ENCODE measurements around the gene KRT85.

Gene KRT85

DNA sequence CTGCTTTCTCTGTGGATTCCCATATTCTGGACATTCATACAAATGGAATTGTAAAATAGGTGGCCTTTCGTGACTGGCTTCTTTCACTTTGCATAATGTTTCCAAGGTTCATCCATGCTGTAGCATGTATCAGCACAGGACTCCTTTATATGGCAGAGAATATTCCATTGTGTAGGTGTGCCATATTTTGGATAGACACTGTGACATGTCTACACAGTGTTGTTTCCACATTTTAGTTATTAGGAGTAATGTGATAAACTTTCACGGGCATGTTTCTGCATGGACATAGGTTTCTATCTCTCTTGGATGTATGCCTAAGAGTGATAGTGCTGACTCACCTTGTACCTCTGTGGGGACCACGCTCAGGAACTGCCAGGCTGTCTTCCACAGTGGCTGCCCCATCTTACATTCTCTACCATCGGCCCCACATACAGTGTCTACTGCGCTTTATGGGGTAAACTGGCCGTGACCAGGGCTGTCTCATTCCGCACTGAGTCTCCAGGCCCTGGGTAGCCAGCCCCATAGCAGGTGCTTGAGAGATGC lies 25.3 kb upstream of the KRT85 start:
- H3K4me3 ChIP-seq (ENCODE audit: low read depth, low read length), result no peak overlapping the region
- no peaks in the 10 kb centered on the region for H3K36me3 ChIP-seq
- TF ChIP-seq, protein P1, sequence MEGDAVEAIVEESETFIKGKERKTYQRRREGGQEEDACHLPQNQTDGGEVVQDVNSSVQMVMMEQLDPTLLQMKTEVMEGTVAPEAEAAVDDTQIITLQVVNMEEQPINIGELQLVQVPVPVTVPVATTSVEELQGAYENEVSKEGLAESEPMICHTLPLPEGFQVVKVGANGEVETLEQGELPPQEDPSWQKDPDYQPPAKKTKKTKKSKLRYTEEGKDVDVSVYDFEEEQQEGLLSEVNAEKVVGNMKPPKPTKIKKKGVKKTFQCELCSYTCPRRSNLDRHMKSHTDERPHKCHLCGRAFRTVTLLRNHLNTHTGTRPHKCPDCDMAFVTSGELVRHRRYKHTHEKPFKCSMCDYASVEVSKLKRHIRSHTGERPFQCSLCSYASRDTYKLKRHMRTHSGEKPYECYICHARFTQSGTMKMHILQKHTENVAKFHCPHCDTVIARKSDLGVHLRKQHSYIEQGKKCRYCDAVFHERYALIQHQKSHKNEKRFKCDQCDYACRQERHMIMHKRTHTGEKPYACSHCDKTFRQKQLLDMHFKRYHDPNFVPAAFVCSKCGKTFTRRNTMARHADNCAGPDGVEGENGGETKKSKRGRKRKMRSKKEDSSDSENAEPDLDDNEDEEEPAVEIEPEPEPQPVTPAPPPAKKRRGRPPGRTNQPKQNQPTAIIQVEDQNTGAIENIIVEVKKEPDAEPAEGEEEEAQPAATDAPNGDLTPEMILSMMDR (IDR thresholded peaks at IDR 0.05; ENCODE audit: low read depth, low read length), result no peak
- H3K27me3 ChIP-seq, result peaks cover 13% of the 10 kb centered on the region; the same call in 1 of the 2 replicates
- H3K4me1 ChIP-seq, result peaks cover 5% of the 10 kb centered on the region
- no peak for DNase-seq
- no peaks in the 10 kb centered on the region for H3K9me3 ChIP-seq

DNA sequence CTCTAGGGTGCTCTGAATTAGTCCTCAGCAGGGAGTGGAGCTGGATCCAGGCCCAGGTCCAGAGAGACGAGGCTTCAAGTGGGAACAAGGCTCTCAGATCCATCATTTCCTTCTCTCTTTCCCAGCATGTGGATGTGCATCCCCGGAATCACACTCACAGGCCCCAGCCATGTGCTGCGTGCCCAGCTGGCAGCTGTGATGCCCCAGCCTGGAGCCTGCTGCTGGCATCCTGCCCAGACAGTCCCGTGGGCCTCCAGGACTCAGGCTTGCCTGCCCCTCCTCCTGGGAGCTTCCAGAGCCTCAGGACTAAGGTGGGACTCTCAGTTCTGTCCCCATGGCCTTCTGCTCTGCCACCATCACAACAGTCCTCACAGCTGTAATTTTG lies 24.3 kb upstream of the KRT85 start:
- Histone ChIP-seq H3K36me3 (no peaks in the 10 kb centered on the region), H3K4me1 (peaks cover 5% of the 10 kb centered on the region), H3K9me3 (no peaks in the 10 kb centered on the region), H3K4me3 (ENCODE audit: low read depth, low read length) (no peak overlapping the region), H3K27me3 (peaks cover 22% of the 10 kb centered on the region)
- DNase-seq, result peak; percentile 87
- TF ChIP-seq, protein P1 (IDR thresholded peaks at IDR 0.05; ENCODE audit: low read depth, low read length), result no peak

GRCh38 chr12:52390739-52391617 lies 23.7 kb upstream of the KRT85 start:
- DNase-seq, result no peak
- peaks cover 23% of the 10 kb centered on the region for H3K27me3 ChIP-seq
- peaks cover 5% of the 10 kb centered on the region for H3K4me1 ChIP-seq
- H3K9me3 ChIP-seq, result no peaks in the 10 kb centered on the region
- no peaks in the 10 kb centered on the region for H3K36me3 ChIP-seq
- H3K4me3 ChIP-seq (ENCODE audit: low read depth, low read length), result no peak overlapping the region
- TF ChIP-seq, protein P1 (IDR thresholded peaks at IDR 0.05; ENCODE audit: low read depth, low read length), result peak; percentile 61

DNA sequence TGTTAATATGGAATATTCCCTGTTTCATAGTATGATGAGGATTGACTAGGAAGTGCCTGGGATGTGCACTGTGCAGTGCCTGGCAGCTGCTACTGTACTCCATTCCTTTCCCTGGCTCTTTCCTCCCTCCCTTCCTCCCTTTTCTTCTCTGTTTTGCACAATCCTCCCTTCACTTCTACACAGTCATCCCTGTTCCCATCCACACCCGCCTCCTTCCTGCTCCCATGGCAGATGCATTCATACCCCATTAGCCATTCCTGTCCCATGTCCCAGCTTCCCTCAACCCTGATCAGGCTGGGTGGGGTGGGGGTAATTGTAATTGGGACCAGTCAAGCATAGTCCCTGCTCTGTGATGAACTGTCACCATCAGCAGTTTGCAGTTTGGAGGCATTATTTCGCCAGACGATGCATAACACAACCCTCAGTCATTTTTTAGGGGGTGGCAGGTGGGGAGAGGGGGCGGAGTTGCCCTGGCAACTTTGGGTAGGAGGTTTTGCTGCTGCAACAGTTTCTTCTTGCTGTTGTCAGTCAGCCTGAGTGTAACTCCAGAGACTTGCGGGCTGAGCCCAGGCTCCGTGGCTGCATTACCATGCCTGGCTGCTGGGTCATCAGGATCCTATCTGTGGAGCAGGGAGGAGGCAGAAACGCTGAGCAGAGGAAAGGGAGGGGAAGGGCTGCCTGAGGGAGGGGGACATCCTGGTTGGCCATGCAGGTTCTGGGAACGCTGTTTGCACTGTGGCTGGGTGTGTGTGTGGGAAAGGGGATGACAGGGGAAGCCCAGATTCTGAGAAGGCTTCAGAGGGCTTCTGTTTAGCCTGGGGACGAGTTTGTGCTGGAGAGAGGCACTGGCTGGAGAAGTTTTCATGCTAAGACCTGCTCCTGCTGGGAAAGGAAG lies 22.3 kb upstream of the KRT85 start:
- H3K4me3 ChIP-seq (ENCODE audit: low read depth, low read length), result no peak overlapping the region
- H3K27me3 ChIP-seq, result peaks cover 23% of the 10 kb centered on the region
- DNase-seq, result no peak
- TF ChIP-seq, protein P1 (IDR thresholded peaks at IDR 0.05; ENCODE audit: low read depth, low read length), result no peak
- no peaks in the 10 kb centered on the region for H3K36me3 ChIP-seq
- H3K4me1 ChIP-seq, result peaks cover 5% of the 10 kb centered on the region
- no peaks in the 10 kb centered on the region for H3K9me3 ChIP-seq

GRCh38 chr12:52387859-52388258 lies 20.6 kb upstream of the KRT85 start:
- H3K4me3 ChIP-seq (ENCODE audit: low read depth, low read length), result no peak overlapping the region
- TF ChIP-seq, protein P1 (IDR thresholded peaks at IDR 0.05; ENCODE audit: low read depth, low read length), result no peak
- H3K36me3 ChIP-seq, result no peaks in the 10 kb centered on the region

More at GRCh38 chr12:52387859-52388258, 20.6 kb upstream of the KRT85 start:
- Histone ChIP-seq H3K4me1 (peaks cover 5% of the 10 kb centered on the region), H3K27me3 (peaks cover 28% of the 10 kb centered on the region), H3K9me3 (no peaks in the 10 kb centered on the region)
- DNase-seq, result no peak
